Adrenal gland (tissue), 12 donors: Measurements from ENCODE around the gene CHRNB4. TPM values are rescaled to one million over a fixed set of nuclear protein-coding genes. Genes with fewer than 3 reads are reported as not detected.

ENCODE experiments used
- DNase-seq, 7 donors: peaks; one replicate each; pipeline ENCODE4 v3.0.0-alpha.2; 2019 to 2020
- H3K27ac ChIP-seq, 5 donors: fragments of 200-600 bp; sonication (generic) in 4 of 5; 1 replicate in 3 of 5; 2 replicates in 2 of 5; pipeline versions ENCODE4 v1.5.1 to v1.8.0; 2016 to 2020; ENCODE audit warnings: mild to moderate bottlenecking in 1 of 5
- H3K27me3 ChIP-seq: fragments of 200-600 bp; 2 replicates; pipeline ENCODE4 v1.8.0; 2021
- H3K36me3 ChIP-seq, 2 donors: fragments of 200-600 bp; replicated peaks in 1 of 2; 1 replicate in 1 of 2; 2 replicates in 1 of 2; pipeline versions ENCODE4 v1.5.1 to v1.8.0; 2018 to 2022
- H3K4me1 ChIP-seq, 2 donors: fragments of 200-600 bp; replicated peaks in 1 of 2; 1 replicate in 1 of 2; 2 replicates in 1 of 2; pipeline versions ENCODE4 v1.5.1 to v1.8.0; 2018 to 2021
- H3K4me3 ChIP-seq, 4 donors: fragments of 200-600 bp; sonication (generic) in 3 of 4; one replicate each; pipeline ENCODE4 v1.5.1; 2016 to 2018
- H3K9me3 ChIP-seq, 3 donors: fragments of 200-600 bp; sonication (generic) in 1 of 3; replicated peaks in 1 of 3; 1 replicate in 2 of 3; 2 replicates in 1 of 3; pipeline versions ENCODE4 v1.5.1 to v1.8.0; 2016 to 2021
- POLR2A ChIP-seq, 2 donors: fragments of 450-650 bp; IDR thresholded peaks; one replicate each; pipeline ENCODE4 v1.6.1; 2017; ENCODE audit warnings: antibody characterized with exemption in 2 of 2, mild to moderate bottlenecking in 2 of 2, moderate library complexity in 1 of 2
- WGBS, 4 donors: extraction: QIAGEN DNeasy Blood & Tissue Kit in 2 of 4; methylation state at CpG; one replicate each; pipeline versions ENCODE4 v1.1.5 to v1.1.7; 2013 to 2017; 5-methylcytosine and 5-hydroxymethylcytosine counted together
- intact Hi-C, 2 donors: fragments of 100-400 bp; cut with DNase I; formaldehyde crosslinking; loops; one replicate each; pipeline versions ENCODE4 v1.14.1 to v1.15.0; 2022 to 2023
- polyA plus RNA-seq, 3 donors: library from polyadenylated mRNA; stranded (reverse); fragments of 200-250 nt in 2 of 3; fragments of 350-450 nt in 1 of 3; fragmentation: Illumina TruSeq in 1 of 3; extraction: RNeasy Lipid Tissue Mini Kit (QIAGEN cat#74804) in 1 of 3; gene quantifications; one replicate each; pipeline ENCODE4 v1.2.3, GENCODE V29; 2013 to 2014
- total RNA-seq, 9 donors: library from RNA; depleted of rRNA in 4 of 9; stranded (reverse); fragments of >200 nt in 4 of 9; fragments of 120-200 nt in 1 of 9; fragmentation: NEBNext Ultra II Directional in 1 of 9; extraction: Animal tissue kit (Norgen Biotek cat#: 25700) in 1 of 9; gene quantifications; one replicate each; pipeline versions ENCODE4 v1.1.0 to v1.2.4, GENCODE V29; 2013 to 2023
- TF ChIP-seq, protein P1 (sequence below), 6 experiments: fragments of 450-650 bp in 4 of 6; fragments of 200-600 bp in 2 of 6; sonication (generic) in 1 of 6; IDR thresholded peaks; 1 replicate in 5 of 6; 2 replicates in 1 of 6; pipeline versions ENCODE4 v1.5.1 to v1.8.0; 2016 to 2021; ENCODE audit warnings: antibody characterized with exemption in 6 of 6, mild to moderate bottlenecking in 2 of 6, moderate library complexity in 1 of 6
- donor health status: healthy with polysubstance abuse.
- donor health status: Bipolar disorder and iron deficiency.
- donor health status: DM: yes; HTN: yes; CAD: no.
- donor health status: DM: no; HTN: no; CAD: no.
- donor health status: DM: no; HTN: no; CAD: no.
- donor health status: DM: yes; HTN: yes; CAD: no.

Gene CHRNB4
- total and polyA plus RNA-seq, 12 donors, result 0.24 to 5.7 (median 1.2) TPM

GRCh38 chr15:78603467-78603866, 37.5 kb downstream of the CHRNB4 start:
- no peak overlapping the region for H3K27ac ChIP-seq
- TF ChIP-seq, protein P1, sequence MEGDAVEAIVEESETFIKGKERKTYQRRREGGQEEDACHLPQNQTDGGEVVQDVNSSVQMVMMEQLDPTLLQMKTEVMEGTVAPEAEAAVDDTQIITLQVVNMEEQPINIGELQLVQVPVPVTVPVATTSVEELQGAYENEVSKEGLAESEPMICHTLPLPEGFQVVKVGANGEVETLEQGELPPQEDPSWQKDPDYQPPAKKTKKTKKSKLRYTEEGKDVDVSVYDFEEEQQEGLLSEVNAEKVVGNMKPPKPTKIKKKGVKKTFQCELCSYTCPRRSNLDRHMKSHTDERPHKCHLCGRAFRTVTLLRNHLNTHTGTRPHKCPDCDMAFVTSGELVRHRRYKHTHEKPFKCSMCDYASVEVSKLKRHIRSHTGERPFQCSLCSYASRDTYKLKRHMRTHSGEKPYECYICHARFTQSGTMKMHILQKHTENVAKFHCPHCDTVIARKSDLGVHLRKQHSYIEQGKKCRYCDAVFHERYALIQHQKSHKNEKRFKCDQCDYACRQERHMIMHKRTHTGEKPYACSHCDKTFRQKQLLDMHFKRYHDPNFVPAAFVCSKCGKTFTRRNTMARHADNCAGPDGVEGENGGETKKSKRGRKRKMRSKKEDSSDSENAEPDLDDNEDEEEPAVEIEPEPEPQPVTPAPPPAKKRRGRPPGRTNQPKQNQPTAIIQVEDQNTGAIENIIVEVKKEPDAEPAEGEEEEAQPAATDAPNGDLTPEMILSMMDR (IDR thresholded peaks at IDR 0.05), result no peak
- no peak for TF ChIP-seq POLR2A (IDR thresholded peaks at IDR 0.05)
- 53 to 80% (median 67%) methylated on average over 3 of the region's 3 CpGs for WGBS, 4 donors

DNA sequence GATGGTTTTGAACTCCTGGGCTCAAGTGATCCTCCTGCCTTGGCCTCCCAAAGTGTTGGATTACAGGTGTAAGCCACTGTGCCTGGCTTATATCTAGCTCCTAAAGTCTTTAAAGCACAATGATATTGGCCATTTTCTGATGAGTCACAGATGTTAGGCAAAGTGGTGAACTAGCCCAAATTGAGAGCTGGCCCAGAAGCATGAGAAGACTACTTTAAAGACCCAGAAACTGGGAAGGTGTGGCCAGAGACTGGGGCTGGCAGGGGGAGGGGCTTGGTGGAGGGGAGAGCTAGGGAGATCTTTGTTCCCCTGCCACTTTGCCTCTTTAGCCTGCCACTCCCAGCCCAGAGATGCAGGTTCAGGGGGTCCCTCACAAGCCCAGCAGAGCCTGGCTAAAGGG, 41.8 kb downstream of the CHRNB4 start:
- intact Hi-C loops, result no loop called here
- Histone ChIP-seq H3K4me1 (no peaks in the 10 kb centered on the region), H3K9me3 (no peaks in the 10 kb centered on the region), H3K36me3 (no peaks in the 10 kb centered on the region), H3K27me3 (peaks cover 4% of the 10 kb centered on the region), H3K27ac (no peak overlapping the region), H3K4me3 (no peak overlapping the region)
- TF ChIP-seq POLR2A (IDR thresholded peaks at IDR 0.05), result no peak
- TF ChIP-seq, protein P1 (IDR thresholded peaks at IDR 0.05), result no peak
- DNase-seq, result no peak

More at GRCh38 chr15:78603467-78603866, 37.5 kb downstream of the CHRNB4 start:
- Histone ChIP-seq H3K27me3 (peaks cover 4% of the 10 kb centered on the region), H3K4me3 (no peak overlapping the region), H3K4me1 (no peaks in the 10 kb centered on the region), H3K9me3 (no peaks in the 10 kb centered on the region), H3K36me3 (no peaks in the 10 kb centered on the region)
- intact Hi-C loops, result no loop called here
- DNase-seq, result no peak

- no peak for DNase-seq
- H3K36me3 ChIP-seq, result no peaks in the 10 kb centered on the region
- H3K9me3 ChIP-seq, result no peaks in the 10 kb centered on the region
- TF ChIP-seq POLR2A (IDR thresholded peaks at IDR 0.05), result no peak
- TF ChIP-seq, protein P1 (IDR thresholded peaks at IDR 0.05), result no peak
- 79 to 88% (median 82%) methylated on average over 3 of the region's 3 CpGs for WGBS, 4 donors
- H3K4me3 ChIP-seq, result no peak overlapping the region
- no peaks in the 10 kb centered on the region for H3K4me1 ChIP-seq
- H3K27ac ChIP-seq, result no peak overlapping the region
- intact Hi-C loops, result no loop called here
- peaks cover 4% of the 10 kb centered on the region for H3K27me3 ChIP-seq
Measured at GRCh38 chr15:78598348-78598747, 42.7 kb downstream of the CHRNB4 start.

- no peak for TF ChIP-seq POLR2A (IDR thresholded peaks at IDR 0.05)
- TF ChIP-seq, protein P1 (IDR thresholded peaks at IDR 0.05), result no peak
- DNase-seq, result no peak
- Histone ChIP-seq H3K4me3 (no peak overlapping the region), H3K9me3 (no peaks in the 10 kb centered on the region), H3K36me3 (no peaks in the 10 kb centered on the region), H3K27me3 (no peaks in the 10 kb centered on the region), H3K4me1 (no peaks in the 10 kb centered on the region), H3K27ac (no peak overlapping the region)
- WGBS, 4 donors, result 81 to 97% (median 88%) methylated on average over 1 of the region's 1 CpG
- intact Hi-C loops, result no loop called here
Measured at GRCh38 chr15:78597583-78597982, 43.4 kb downstream of the CHRNB4 start.
